Stimulated activated CD8-positive, alpha-beta memory T cell treated with anti-CD3 and anti-CD28 coated beads, Interleukin-7, amount 100 ng/mL, for 4 hours (primary cell): ENCODE results near the gene ZBTB20.

Experiments
- DNase-seq, 2 donors: peaks; one replicate each; pipeline ENCODE4 v3.0.0-alpha.2; 2020; ENCODE audit warnings: low read depth in 2 of 2

ZBTB20 gene

DNA sequence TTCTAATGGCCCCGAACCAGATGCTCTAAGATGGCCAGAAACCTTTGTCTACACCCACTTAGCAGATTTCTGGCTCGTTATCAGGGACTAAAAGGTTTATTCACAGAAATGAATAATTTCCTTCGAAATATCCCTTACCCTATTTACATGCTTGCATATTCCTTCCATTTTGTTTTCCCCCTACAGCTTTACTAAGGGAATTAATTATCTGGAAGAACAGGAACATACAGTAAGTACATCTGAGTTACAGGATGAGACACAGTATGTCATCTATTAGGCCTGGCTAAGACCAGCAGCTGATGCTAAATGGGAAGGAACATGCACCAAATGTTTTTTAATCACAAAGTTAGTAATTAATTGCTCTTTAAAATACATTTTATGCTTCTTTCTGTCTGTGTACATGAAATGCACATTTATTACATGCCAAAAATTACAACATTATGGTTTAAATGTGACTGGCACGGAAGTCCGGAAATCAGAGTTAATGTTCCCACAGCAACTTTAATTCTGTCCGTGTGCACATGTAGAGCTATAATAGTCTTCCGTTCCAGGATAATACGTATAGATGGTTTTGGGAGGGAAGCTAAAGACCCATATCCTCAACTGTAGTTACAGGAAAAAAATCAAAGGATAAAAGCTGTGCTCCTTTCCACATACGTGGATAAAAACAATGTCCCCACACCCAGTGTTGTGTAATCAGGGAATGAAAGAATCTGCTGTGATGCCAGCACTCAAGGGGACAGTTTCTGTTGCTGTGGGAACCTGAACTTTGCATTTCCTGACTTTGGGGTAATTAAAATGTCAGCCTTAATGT, 771.3 kb downstream of the ZBTB20 start:
- DNase-seq = no peak

DNA sequence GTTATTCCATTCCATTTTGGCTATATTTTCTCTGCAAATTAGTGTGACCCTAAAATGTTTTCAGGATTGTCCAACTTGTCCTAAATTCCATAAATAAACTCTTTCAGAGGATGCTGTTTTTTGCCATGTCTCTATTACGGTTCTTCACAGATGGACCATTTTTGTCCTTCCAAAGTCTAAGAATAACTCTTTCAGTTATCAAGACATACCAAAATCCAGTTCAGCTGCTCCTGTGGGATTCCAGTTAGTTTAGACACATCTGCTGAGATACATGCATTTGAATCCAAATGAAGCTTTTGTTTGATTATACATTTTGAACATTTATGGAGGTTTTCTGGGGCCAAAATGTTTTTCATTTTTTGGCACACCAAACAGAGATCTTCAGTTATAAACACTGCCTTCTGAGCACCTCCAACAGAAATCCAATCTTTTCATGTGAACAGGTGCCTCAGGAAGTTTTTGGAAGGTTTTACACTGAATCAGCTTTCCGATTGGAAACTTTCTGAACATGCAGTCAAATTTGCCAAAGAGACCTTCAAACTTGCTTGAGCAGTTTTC, 772.6 kb downstream of the ZBTB20 start:
- no peak for DNase-seq

DNA sequence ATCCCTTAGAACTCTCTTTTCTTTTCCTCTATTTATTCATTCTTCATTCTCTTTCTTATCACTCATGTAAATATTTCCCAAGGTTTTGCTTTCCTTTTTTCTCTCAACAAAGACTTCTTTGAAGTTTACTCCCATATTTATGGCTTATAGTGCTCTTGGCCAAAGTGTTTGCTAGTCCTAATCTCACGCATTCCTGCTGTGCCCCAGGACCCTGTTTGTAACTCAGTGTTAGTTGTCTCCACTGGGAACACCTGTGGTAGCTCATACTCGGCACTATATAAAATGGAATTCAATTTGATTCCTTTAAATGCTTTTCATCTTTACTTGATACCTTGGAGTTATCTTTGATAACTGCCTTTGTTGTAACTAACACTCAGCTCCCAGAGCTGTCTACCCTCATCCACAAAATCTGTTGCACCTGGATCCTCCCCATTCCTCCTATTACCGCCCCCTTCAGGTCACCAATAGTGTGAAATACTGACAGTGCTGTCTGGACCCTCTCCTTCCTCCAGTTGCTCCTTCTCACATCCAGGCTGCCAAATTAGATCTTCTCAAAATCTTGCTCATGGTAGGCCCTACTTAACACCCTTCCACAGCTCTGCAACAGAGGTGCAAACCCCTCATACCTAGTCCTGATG, 776.4 kb downstream of the ZBTB20 start:
- DNase-seq = no peak

DNA sequence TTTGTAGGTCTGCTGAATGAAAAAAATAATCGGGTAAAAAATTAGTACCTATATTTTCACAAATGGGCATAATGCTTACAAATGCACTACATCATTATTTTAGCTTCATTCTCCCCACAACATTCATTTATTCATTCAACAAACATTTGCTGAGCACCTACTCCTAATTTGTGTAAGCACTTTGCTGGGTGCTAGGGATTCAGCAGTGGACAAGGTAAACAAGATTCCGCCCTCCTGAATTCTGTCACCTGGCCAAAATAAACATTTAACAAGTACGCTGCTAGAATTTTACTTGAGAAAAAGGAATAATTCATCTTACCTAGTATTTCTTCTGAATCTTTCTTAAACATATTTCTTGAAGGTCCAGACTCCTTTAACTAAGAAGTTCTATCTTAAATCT, 781.2 kb downstream of the ZBTB20 start:
- no peak for DNase-seq

- DNase-seq = no peak
These were observed 782.1 kb downstream of the ZBTB20 start for GRCh38 chr3:114364806-114365654.

- DNase-seq = no peak
These were observed 783.4 kb downstream of the ZBTB20 start for GRCh38 chr3:114363554-114364202.

DNA sequence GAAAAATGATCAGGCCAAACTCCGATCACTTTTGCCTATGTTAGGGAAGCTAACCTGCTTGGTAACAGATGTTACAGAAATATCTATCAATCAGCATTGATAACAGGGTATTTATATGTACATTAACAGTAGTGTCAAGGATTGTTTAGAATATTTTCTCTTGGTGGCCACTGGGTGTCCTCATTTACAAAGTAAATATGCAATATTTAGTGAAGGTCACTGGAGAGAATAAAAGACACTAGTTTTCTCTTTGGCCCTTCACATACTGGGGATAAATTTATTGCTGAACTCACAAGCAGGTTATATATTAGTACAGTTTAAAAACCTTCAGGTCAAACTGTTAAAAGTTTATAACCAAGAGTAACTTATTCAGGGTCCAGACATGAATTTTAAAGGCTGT, 784.3 kb downstream of the ZBTB20 start:
- no peak for DNase-seq

GRCh38 chr3:114361391-114361790, 785.7 kb downstream of the ZBTB20 start:
- DNase-seq = no peak

DNA sequence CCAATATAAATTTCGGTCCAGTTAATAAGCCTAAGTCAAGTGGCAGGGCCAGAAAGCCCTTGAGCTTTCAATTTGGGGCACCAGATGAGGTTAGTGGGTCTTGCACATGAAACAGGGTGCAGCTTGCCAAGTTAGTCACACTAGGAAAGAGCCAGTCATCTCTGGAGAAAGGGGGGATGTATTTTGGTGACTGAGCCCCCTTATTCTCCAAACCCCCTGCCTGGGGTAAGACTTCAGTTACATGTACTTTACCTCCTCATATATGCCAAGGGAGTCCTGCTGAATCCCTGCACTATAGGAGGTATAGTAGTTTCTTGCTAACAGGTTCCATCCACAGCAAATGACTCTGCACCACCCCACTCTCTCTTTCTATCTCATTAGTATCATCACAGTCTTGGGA, 790.6 kb downstream of the ZBTB20 start:
- DNase-seq = no peak

DNA sequence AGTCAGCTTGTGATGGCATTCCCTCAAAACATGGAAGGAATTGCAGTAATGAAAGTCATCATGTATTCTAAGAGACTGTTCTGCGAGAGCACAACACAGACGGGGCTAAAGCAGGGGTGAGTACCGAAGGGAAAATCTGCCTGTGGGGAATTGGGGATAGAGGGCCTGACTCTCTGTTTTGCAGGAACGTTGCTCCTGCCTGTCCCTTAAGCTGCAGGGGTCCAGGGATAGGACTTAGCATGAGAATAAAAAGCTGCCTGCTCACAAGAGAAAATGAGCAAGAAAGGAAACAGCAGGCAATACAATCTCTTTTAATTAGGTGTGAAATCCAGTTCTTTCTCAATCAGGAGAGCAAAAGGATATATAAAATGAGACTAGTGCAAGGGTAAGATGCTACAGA, 791.0 kb downstream of the ZBTB20 start:
- DNase-seq = no peak

- no peak for DNase-seq
These were observed 791.4 kb downstream of the ZBTB20 start for GRCh38 chr3:114355653-114356052.

DNA sequence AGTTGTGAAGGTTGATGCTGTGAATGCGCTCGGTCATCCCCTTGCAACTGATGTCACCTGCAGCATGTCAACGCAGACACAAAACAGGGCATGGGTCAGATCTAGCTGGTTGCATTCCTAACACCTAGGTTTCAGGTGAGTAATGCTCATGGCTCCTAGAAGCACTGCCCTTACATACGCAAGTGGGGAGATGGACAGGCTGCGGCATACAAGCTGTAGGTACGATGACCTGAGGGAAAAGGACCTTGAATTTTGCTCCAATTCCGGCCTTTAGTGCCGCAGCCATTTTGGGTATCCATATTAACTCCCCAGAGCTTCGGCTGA, 795.3 kb downstream of the ZBTB20 start:
- no peak for DNase-seq

DNA sequence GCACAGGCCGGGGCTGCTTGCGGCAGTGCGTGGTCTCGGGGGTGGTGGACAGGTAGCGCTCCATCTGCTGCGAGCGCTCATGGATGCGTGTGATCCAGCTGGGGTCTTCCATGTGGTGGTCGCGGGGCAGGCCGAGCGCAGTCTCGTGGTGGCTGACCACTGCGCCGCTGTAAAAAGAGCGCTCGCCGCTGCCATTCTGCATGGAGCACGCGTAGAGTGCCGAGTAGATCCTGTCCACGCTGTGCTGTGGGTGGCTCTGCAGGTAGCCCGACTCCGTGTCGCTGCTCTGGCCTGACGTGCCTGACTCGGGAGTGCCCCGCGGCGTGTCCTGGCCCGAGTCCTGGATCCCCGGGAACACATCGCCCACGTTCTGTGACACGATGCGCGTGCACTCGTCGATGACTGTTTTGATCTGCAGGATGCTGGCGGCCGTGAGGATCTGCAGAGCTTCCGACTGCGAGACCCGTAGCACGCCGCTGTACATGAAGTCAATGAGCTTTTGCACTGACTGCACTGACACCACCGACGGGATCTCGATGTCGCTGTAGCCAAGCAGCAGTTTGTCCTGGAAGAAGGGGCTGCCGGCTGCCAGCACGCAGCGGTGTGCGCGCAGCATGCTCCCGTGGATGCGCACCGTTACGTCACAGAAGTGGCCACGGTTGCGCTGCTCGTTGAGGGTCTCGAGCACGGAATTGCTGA, 795.8 kb downstream of the ZBTB20 start:
- no peak for DNase-seq

- no peak for DNase-seq
These were observed 796.4 kb downstream of the ZBTB20 start for GRCh38 chr3:114350690-114351089.

DNA sequence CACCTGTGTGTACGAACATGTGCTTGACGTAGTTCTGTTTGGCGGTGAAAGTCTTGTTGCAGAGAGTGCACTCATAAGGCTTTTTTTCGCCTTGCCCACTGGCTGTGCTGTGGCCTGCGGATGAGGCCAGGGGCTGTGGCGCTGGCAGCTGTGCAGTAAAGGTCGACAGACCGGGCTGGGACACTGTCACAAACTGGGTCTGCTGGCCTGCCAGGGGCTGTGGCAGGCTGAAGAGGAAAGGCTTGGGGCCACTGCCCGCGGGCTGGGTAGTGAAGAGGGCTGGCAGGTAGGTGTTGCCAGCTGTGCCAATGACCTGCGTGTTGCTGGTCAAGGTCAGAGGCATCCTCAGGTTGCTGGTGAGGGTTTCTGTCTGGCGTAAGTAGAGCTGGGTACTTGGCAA, 796.8 kb downstream of the ZBTB20 start:
- no peak for DNase-seq

DNA sequence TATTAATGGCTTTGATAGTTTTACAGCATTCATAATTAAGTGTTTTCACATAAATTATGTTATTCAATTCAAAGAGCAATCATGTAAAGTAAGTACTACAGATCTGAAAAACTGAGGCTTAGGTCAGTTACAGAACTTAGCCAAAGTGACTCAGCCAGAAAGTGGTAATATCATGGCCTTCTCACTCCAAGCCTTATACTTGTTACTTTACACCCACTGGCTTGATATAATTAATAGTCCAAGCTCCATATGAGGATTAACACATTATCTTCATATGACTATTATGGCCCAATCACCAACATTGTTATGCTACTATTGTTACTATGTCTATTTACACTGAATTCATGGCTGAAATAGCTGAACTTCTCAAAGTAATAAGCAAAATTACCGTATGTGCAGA, 802.6 kb downstream of the ZBTB20 start:
- DNase-seq = no peak

DNA sequence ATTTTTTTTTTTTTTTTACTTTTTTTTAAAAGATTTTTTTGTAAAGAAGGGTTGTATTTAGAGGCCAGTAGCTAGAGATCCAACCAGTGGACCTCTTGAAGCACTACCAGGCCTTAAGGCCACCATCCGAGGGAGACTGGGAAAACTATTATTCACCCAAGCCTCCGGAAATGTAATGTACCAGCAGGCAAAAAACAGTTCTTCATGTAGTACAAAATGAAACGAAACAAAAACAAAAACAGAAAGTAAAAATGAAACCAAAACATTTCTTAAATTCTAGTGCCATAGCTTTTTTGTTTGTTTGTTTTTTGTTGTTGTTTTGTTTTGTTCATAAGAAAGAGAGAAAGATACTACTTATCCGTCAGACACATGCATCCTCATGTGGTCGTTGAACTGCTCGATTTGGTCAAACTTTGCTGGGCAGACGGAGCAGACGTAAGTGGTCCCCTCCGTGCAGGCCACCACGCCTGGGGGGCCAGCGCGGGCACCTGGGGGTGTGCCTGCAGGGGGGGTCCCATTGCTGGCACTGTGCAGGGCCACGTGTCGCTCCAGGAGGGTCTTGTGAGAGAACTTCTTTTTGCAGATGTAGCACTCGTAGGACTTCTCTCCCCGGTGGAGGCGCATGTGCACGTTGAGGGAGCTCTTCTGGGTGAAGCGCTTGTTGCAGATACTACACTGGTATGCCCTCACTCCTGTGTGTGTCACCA, 808.3 kb downstream of the ZBTB20 start:
- no peak for DNase-seq

- DNase-seq = no peak
These were observed 810.2 kb downstream of the ZBTB20 start for GRCh38 chr3:114336857-114337256.

- no peak for DNase-seq
These were observed 810.9 kb downstream of the ZBTB20 start for GRCh38 chr3:114336122-114336697.

GRCh38 chr3:114333923-114334240, 813.2 kb downstream of the ZBTB20 start:
- DNase-seq = no peak
